Breast epithelium (tissue), 3 donors: ENCODE measurements around the gene LRRC32.

Source experiments
- POLR2A ChIP-seq: fragments of 450-650 bp; IDR thresholded peaks from one replicate; pipeline ENCODE4 v1.6.1; 2016; ENCODE audit warnings: antibody characterized with exemption, mild to moderate bottlenecking, moderate library complexity
- POLR2AphosphoS5 ChIP-seq, 3 donors: sonication (generic); formaldehyde crosslinking; IDR thresholded peaks; one replicate each; pipeline ENCODE4 v1.6.1; 2017; ENCODE audit warnings: antibody characterized with exemption in 3 of 3
- TF ChIP-seq, protein P1 (sequence below), 3 donors: fragments of 450-650 bp; IDR thresholded peaks; one replicate each; pipeline ENCODE4 v1.5.1; 2016 to 2017; ENCODE audit warnings: antibody characterized with exemption in 3 of 3, mild to moderate bottlenecking in 3 of 3, moderate library complexity in 3 of 3

DNA sequence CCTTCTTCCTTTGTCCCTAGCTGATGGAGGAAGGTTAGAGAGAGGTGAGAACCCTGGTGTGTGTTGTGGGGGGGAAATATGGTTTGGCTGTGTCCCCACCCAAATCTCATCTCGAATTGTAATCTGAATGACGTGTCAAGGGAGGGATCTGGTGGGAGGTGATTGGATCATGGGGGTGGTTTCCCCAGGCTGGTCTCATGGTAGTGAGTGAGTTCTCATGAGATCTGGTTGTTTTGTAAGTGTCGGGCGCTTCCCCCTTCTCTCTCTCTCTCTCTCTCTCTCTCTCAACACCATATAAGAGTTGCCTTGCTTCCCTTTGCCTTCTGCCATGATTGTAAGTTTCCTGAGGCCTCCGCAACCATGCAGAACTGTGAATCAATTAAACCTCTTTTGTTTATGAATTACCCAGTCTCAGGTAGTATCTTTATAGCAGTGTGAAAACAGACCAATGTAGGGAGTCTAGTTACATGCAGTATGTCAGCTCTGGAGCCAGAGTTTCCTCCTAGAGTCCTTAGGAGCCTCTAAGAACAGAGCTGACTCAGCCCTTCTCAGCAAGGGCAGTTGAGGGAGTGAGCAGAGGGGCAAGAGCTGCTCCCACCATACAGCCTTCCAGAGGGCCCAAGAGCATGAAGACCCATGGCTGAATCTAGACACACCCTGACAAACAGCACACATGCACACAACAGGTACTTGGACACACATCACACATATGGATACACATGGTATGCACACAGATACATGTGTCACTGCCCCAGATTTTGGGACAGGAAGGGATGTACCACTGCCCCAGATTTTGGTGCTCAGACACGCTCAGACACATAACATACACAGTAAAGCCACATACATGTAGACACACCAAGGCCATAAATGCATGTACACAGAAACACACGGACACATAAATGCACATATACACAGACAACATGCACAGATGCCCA, 12.9 kb upstream of the LRRC32 start:
- TF ChIP-seq, protein P1, sequence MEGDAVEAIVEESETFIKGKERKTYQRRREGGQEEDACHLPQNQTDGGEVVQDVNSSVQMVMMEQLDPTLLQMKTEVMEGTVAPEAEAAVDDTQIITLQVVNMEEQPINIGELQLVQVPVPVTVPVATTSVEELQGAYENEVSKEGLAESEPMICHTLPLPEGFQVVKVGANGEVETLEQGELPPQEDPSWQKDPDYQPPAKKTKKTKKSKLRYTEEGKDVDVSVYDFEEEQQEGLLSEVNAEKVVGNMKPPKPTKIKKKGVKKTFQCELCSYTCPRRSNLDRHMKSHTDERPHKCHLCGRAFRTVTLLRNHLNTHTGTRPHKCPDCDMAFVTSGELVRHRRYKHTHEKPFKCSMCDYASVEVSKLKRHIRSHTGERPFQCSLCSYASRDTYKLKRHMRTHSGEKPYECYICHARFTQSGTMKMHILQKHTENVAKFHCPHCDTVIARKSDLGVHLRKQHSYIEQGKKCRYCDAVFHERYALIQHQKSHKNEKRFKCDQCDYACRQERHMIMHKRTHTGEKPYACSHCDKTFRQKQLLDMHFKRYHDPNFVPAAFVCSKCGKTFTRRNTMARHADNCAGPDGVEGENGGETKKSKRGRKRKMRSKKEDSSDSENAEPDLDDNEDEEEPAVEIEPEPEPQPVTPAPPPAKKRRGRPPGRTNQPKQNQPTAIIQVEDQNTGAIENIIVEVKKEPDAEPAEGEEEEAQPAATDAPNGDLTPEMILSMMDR (IDR thresholded peaks at IDR 0.05) = no peak
- TF ChIP-seq POLR2AphosphoS5 (IDR thresholded peaks at IDR 0.05) (no peak), POLR2A (no peak)
